ENCODE results near the gene GNB5.

Gene GNB5

GRCh38 chr15:52117549-52117948, 73.6 kb downstream of the GNB5 start:
- Histone ChIP-seq H3K18ac (ENCODE audit: low read length) (no peak overlapping the region), H2BK120ac (ENCODE audit: low read depth, low read length) (no peak overlapping the region), H3K23ac (ENCODE audit: low read length) (no peak overlapping the region), H3K4me1 (ENCODE audit: control insufficient read depth, low read depth, low read length) (no peaks in the 10 kb centered on the region), H3K4me2 (ENCODE audit: low read length) (no peak overlapping the region), H2BK5ac (ENCODE audit: low read length) (no peak overlapping the region), H3K79me1 (ENCODE audit: low read length) (no peaks in the 10 kb centered on the region), H3K4ac (ENCODE audit: low read depth, low read length) (no peak overlapping the region), H3K56ac (ENCODE audit: low read length) (no peak overlapping the region), H4K8ac (ENCODE audit: low read depth, low read length) (no peak overlapping the region), H3K27me3 (ENCODE audit: insufficient read depth, low read length, poor library complexity) (no peaks in the 10 kb centered on the region), H4K5ac (ENCODE audit: low read length) (no peak overlapping the region), H2AK5ac (ENCODE audit: low read length) (no peak overlapping the region), H3K27ac (ENCODE audit: low read depth, low read length) (no peak overlapping the region), H3K4me3 (ENCODE audit: low read length) (no peak overlapping the region), H3K36me3 (ENCODE audit: control insufficient read depth, insufficient read depth, low read length) (no peaks in the 10 kb centered on the region), H2BK15ac (replicated peaks; ENCODE audit: low read depth) (no peak overlapping the region), H3K79me2 (ENCODE audit: control insufficient read depth, insufficient read depth, low read length) (no peaks in the 10 kb centered on the region), H3K9ac (ENCODE audit: low read length) (no peak overlapping the region)
- DNase-seq: no peak
- WGBS (ENCODE audit: extremely low coverage, insufficient coverage, low lambda C conversion rate): no CpG with 5 or more reads among the region's 9 CpGs

- H3K56ac ChIP-seq (ENCODE audit: low read length): no peak overlapping the region
- no peak overlapping the region for H3K18ac ChIP-seq (ENCODE audit: low read length)
- DNase-seq: no peak
- no CpG with 5 or more reads among the region's 9 CpGs for WGBS (ENCODE audit: extremely low coverage, insufficient coverage, low lambda C conversion rate)
- no peak overlapping the region for H2AK5ac ChIP-seq (ENCODE audit: low read length)
- H3K4ac ChIP-seq (ENCODE audit: low read depth, low read length): no peak overlapping the region
- H2BK120ac ChIP-seq (ENCODE audit: low read depth, low read length): no peak overlapping the region
- no peaks in the 10 kb centered on the region for H3K27me3 ChIP-seq (ENCODE audit: insufficient read depth, low read length, poor library complexity)
- H4K5ac ChIP-seq (ENCODE audit: low read length): no peak overlapping the region
- H3K27ac ChIP-seq (ENCODE audit: low read depth, low read length): no peak overlapping the region
- H3K9ac ChIP-seq (ENCODE audit: low read length): no peak overlapping the region
- H2BK5ac ChIP-seq (ENCODE audit: low read length): no peak overlapping the region
- no peak overlapping the region for H3K4me2 ChIP-seq (ENCODE audit: low read length)
- no peak overlapping the region for H3K23ac ChIP-seq (ENCODE audit: low read length)
- H3K4me3 ChIP-seq (ENCODE audit: low read length): no peak overlapping the region
- H3K79me2 ChIP-seq (ENCODE audit: control insufficient read depth, insufficient read depth, low read length): no peaks in the 10 kb centered on the region
- no peaks in the 10 kb centered on the region for H3K79me1 ChIP-seq (ENCODE audit: low read length)
- H2BK15ac ChIP-seq (replicated peaks; ENCODE audit: low read depth): no peak overlapping the region
- H4K8ac ChIP-seq (ENCODE audit: low read depth, low read length): no peak overlapping the region
- no peaks in the 10 kb centered on the region for H3K36me3 ChIP-seq (ENCODE audit: control insufficient read depth, insufficient read depth, low read length)
- no peaks in the 10 kb centered on the region for H3K4me1 ChIP-seq (ENCODE audit: control insufficient read depth, low read depth, low read length)
Observed at GRCh38 chr15:52115598-52116427, 75.4 kb downstream of the GNB5 start.

- no peak overlapping the region for H3K56ac ChIP-seq (ENCODE audit: low read length)
- H3K23ac ChIP-seq (ENCODE audit: low read length): no peak overlapping the region
- H3K4me2 ChIP-seq (ENCODE audit: low read length): no peak overlapping the region
- no peak overlapping the region for H3K4ac ChIP-seq (ENCODE audit: low read depth, low read length)
- no peak overlapping the region for H4K8ac ChIP-seq (ENCODE audit: low read depth, low read length)
- no peak overlapping the region for H3K18ac ChIP-seq (ENCODE audit: low read length)
- no peak overlapping the region for H2BK15ac ChIP-seq (replicated peaks; ENCODE audit: low read depth)
- no peak for DNase-seq
- H3K27ac ChIP-seq (ENCODE audit: low read depth, low read length): no peak overlapping the region
- no peaks in the 10 kb centered on the region for H3K36me3 ChIP-seq (ENCODE audit: control insufficient read depth, insufficient read depth, low read length)
- no peak overlapping the region for H4K5ac ChIP-seq (ENCODE audit: low read length)
- H2BK120ac ChIP-seq (ENCODE audit: low read depth, low read length): no peak overlapping the region
- no peaks in the 10 kb centered on the region for H3K79me2 ChIP-seq (ENCODE audit: control insufficient read depth, insufficient read depth, low read length)
- H3K9ac ChIP-seq (ENCODE audit: low read length): no peak overlapping the region
- no peaks in the 10 kb centered on the region for H3K79me1 ChIP-seq (ENCODE audit: low read length)
- no peak overlapping the region for H2AK5ac ChIP-seq (ENCODE audit: low read length)
- WGBS (ENCODE audit: extremely low coverage, insufficient coverage, low lambda C conversion rate): no CpG with 5 or more reads among the region's 5 CpGs
- no peaks in the 10 kb centered on the region for H3K27me3 ChIP-seq (ENCODE audit: insufficient read depth, low read length, poor library complexity)
- H3K4me3 ChIP-seq (ENCODE audit: low read length): no peak overlapping the region
- no peak overlapping the region for H2BK5ac ChIP-seq (ENCODE audit: low read length)
- peaks cover 3% of the 10 kb centered on the region for H3K4me1 ChIP-seq (ENCODE audit: control insufficient read depth, low read depth, low read length)
Observed at GRCh38 chr15:52114261-52115055, 76.7 kb downstream of the GNB5 start.

- no peak overlapping the region for H4K5ac ChIP-seq (ENCODE audit: low read length)
- no peak overlapping the region for H3K4ac ChIP-seq (ENCODE audit: low read depth, low read length)
- H3K79me2 ChIP-seq (ENCODE audit: control insufficient read depth, insufficient read depth, low read length): no peaks in the 10 kb centered on the region
- H2BK15ac ChIP-seq (replicated peaks; ENCODE audit: low read depth): no peak overlapping the region
- no peak overlapping the region for H3K27ac ChIP-seq (ENCODE audit: low read depth, low read length)
- H3K27me3 ChIP-seq (ENCODE audit: insufficient read depth, low read length, poor library complexity): no peaks in the 10 kb centered on the region
- no peaks in the 10 kb centered on the region for H3K79me1 ChIP-seq (ENCODE audit: low read length)
- H2BK5ac ChIP-seq (ENCODE audit: low read length): no peak overlapping the region
- no peak overlapping the region for H3K23ac ChIP-seq (ENCODE audit: low read length)
- H3K9ac ChIP-seq (ENCODE audit: low read length): no peak overlapping the region
- H2AK5ac ChIP-seq (ENCODE audit: low read length): no peak overlapping the region
- H3K4me2 ChIP-seq (ENCODE audit: low read length): no peak overlapping the region
- peaks cover 7% of the 10 kb centered on the region for H3K4me1 ChIP-seq (ENCODE audit: control insufficient read depth, low read depth, low read length)
- H3K4me3 ChIP-seq (ENCODE audit: low read length): no peak overlapping the region
- no peak overlapping the region for H3K18ac ChIP-seq (ENCODE audit: low read length)
- no peak overlapping the region for H4K8ac ChIP-seq (ENCODE audit: low read depth, low read length)
- no peak for DNase-seq
- no peak overlapping the region for H2BK120ac ChIP-seq (ENCODE audit: low read depth, low read length)
- H3K56ac ChIP-seq (ENCODE audit: low read length): no peak overlapping the region
- no peaks in the 10 kb centered on the region for H3K36me3 ChIP-seq (ENCODE audit: control insufficient read depth, insufficient read depth, low read length)
Observed at GRCh38 chr15:52113708-52114107, 77.5 kb downstream of the GNB5 start.

- no peaks in the 10 kb centered on the region for H3K79me2 ChIP-seq (ENCODE audit: control insufficient read depth, insufficient read depth, low read length)
- no peaks in the 10 kb centered on the region for H3K27me3 ChIP-seq (ENCODE audit: insufficient read depth, low read length, poor library complexity)
- no peak overlapping the region for H3K23ac ChIP-seq (ENCODE audit: low read length)
- H3K79me1 ChIP-seq (ENCODE audit: low read length): no peaks in the 10 kb centered on the region
- DNase-seq: no peak
- H2AK5ac ChIP-seq (ENCODE audit: low read length): no peak overlapping the region
- H2BK5ac ChIP-seq (ENCODE audit: low read length): no peak overlapping the region
- H3K56ac ChIP-seq (ENCODE audit: low read length): no peak overlapping the region
- no CpG with 5 or more reads among the region's 3 CpGs for WGBS (ENCODE audit: extremely low coverage, insufficient coverage, low lambda C conversion rate)
- H3K4ac ChIP-seq (ENCODE audit: low read depth, low read length): no peak overlapping the region
- H3K36me3 ChIP-seq (ENCODE audit: control insufficient read depth, insufficient read depth, low read length): no peaks in the 10 kb centered on the region
- no peak overlapping the region for H3K9ac ChIP-seq (ENCODE audit: low read length)
- peaks cover 8% of the 10 kb centered on the region for H3K4me1 ChIP-seq (ENCODE audit: control insufficient read depth, low read depth, low read length)
- no peak overlapping the region for H4K5ac ChIP-seq (ENCODE audit: low read length)
- no peak overlapping the region for H3K18ac ChIP-seq (ENCODE audit: low read length)
- no peak overlapping the region for H2BK120ac ChIP-seq (ENCODE audit: low read depth, low read length)
- H3K4me2 ChIP-seq (ENCODE audit: low read length): no peak overlapping the region
- no peak overlapping the region for H4K8ac ChIP-seq (ENCODE audit: low read depth, low read length)
- H3K4me3 ChIP-seq (ENCODE audit: low read length): no peak overlapping the region
- H2BK15ac ChIP-seq (replicated peaks; ENCODE audit: low read depth): no peak overlapping the region
- H3K27ac ChIP-seq (ENCODE audit: low read depth, low read length): no peak overlapping the region
Observed at GRCh38 chr15:52113235-52113634, 78.0 kb downstream of the GNB5 start.

Data from mesendoderm (in vitro differentiated cells).